GM13977 (cell line): ENCODE measurements around the gene COX5A.
"Not testable (repeated sequence)": the region's sequence is repeated elsewhere in the genome, so short reads cannot be mapped to it uniquely, and the experiment has no call there.

ENCODE experiments used
- DNase-seq: peaks from one replicate; pipeline ENCODE4 v3.0.0; 2012; ENCODE audit warnings: low spot score
- CTCF ChIP-seq: IDR thresholded peaks from 2 replicates; pipeline ENCODE4 v1.5.1; 2012; ENCODE audit warnings: mild to moderate bottlenecking, control low read depth; ENCODE audit not compliant: insufficient read depth; ENCODE audit errors: extremely low read depth, missing control alignments
- in situ Hi-C: fragments of 300-500 bp; cut with MboI; formaldehyde crosslinking; loops from one replicate; pipeline ENCODE4 v1.12.0; 2022; ENCODE audit warnings: low sequenced_read_pairs, low pct_unique_long_range_greater_than_20kb, mixed read lengths, inconsistent platforms; ENCODE audit not compliant: unreplicated experiment

COX5A gene

GRCh38 chr15:74903676-74904075 lies 34.2 kb downstream of the COX5A start:
- in situ Hi-C loops: no loop called here
- DNase-seq: no peak
- TF ChIP-seq CTCF: no peak

GRCh38 chr15:74902295-74903075 lies 35.4 kb downstream of the COX5A start:
- no peak for TF ChIP-seq CTCF
- DNase-seq: no peak
- in situ Hi-C loops: no loop called here

GRCh38 chr15:74901612-74902063 lies 36.2 kb downstream of the COX5A start:
- in situ Hi-C loops: no loop called here
- TF ChIP-seq CTCF: peak; percentile 77
- peak; percentile 82 for DNase-seq

GRCh38 chr15:74897300-74897701 lies 40.6 kb downstream of the COX5A start:
- TF ChIP-seq CTCF: no peak
- no peak for DNase-seq
- in situ Hi-C loops: no loop called here

GRCh38 chr15:74896316-74896715 lies 41.6 kb downstream of the COX5A start:
- in situ Hi-C loops: no loop called here
- DNase-seq: no peak
- no peak for TF ChIP-seq CTCF

- in situ Hi-C loops: no loop called here
- DNase-seq: no peak
- no peak for TF ChIP-seq CTCF
Observed at GRCh38 chr15:74895830-74896229, 42.0 kb downstream of the COX5A start.

- in situ Hi-C loops, DNase-seq: not testable (repeated sequence)
Observed at GRCh38 chr15:74894383-74894782, 43.5 kb downstream of the COX5A start.
